ENCODE data around the gene KIF21A.

KIF21A gene

DNA sequence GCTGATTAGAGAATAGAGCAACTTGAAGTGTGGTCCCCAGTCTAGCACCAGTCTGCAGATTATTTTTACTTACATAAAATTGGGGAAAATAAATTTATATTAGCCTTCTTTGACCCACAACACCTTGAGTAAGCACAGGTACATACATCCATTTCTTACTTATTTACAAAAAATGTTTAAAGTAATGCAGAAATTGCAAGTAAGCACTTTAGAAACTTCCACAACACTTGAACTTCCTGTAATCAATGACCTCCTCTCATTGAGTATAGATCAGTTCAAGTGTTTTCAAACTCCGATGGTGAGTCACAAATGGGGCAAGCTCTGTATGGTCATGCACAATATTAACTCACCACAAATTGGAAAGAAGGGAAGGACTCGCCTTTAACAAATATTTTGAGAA is 83.3 kb downstream of the KIF21A start:
- no peak for FAIRE-seq
- no peak for TF ChIP-seq POLR2A (IDR thresholded peaks at IDR 0.05; ENCODE audit: low read depth, low read length)
- no peak for TF ChIP-seq SPI1 (IDR thresholded peaks at IDR 0.05; ENCODE audit: low read depth, low read length)
- no peak for TF ChIP-seq TAF1 (IDR thresholded peaks at IDR 0.05; ENCODE audit: low read depth, low read length)
- TF ChIP-seq POU2F2 (IDR thresholded peaks at IDR 0.05; ENCODE audit: low read depth, low read length): no peak
- no peak for TF ChIP-seq POLR2AphosphoS5 (IDR thresholded peaks at IDR 0.05; ENCODE audit: low read depth, low read length)
- no peak for TF ChIP-seq PAX5 (IDR thresholded peaks at IDR 0.05; ENCODE audit: insufficient read depth, low read length, severe bottlenecking)
- DNase-seq (ENCODE audit: insufficient read length, low spot score): no peak

DNA sequence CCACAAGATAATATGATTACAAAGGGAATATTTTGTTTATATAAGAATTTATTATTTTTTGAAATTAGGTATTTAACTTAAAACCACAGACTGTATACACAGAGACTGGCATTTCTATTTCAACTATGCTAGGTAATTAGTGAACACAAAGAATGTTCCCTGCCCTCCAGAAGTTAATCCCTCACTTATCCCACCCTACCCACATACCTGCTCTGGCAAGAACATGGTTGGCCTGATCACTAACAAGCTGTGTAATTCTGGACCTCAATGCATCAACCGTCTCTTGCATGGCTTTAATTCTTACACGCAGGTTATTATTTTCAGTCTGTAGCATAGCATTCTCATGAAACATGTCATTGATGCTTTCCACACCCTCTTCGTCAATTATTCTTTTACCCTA is 85.9 kb downstream of the KIF21A start:
- TF ChIP-seq TAF1 (IDR thresholded peaks at IDR 0.05; ENCODE audit: low read depth, low read length): no peak
- no peak for TF ChIP-seq POLR2AphosphoS5 (IDR thresholded peaks at IDR 0.05; ENCODE audit: low read depth, low read length)
- no peak for TF ChIP-seq POU2F2 (IDR thresholded peaks at IDR 0.05; ENCODE audit: low read depth, low read length)
- TF ChIP-seq PAX5 (IDR thresholded peaks at IDR 0.05; ENCODE audit: insufficient read depth, low read length, severe bottlenecking): no peak
- no peak for TF ChIP-seq SPI1 (IDR thresholded peaks at IDR 0.05; ENCODE audit: low read depth, low read length)
- FAIRE-seq (no peak), DNase-seq (ENCODE audit: insufficient read length, low spot score) (no peak)

DNA sequence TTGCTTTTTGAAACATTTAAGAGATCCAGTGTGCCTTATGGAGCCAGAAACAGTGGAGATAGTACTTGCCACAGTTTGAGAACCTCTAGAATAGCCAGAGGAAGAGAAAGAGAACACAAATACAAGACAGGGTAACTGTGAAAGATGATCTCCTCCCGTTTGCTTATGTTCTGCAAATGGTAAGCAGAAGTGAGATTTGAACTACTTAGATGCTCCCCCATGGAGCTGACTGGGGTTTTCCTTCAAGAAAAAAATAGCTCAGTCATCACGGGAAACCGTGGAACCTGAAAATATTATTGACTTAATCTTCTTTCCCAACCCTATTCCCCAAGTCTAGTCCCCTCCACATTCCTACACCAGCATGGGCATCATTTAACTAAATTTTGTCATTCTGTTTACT is 87.1 kb downstream of the KIF21A start:
- DNase-seq (ENCODE audit: insufficient read length, low spot score): no peak
- FAIRE-seq: no peak
- TF ChIP-seq PAX5 (IDR thresholded peaks at IDR 0.05; ENCODE audit: insufficient read depth, low read length, severe bottlenecking) (no peak), SPI1 (IDR thresholded peaks at IDR 0.05; ENCODE audit: low read depth, low read length) (peak; percentile 83)

DNA sequence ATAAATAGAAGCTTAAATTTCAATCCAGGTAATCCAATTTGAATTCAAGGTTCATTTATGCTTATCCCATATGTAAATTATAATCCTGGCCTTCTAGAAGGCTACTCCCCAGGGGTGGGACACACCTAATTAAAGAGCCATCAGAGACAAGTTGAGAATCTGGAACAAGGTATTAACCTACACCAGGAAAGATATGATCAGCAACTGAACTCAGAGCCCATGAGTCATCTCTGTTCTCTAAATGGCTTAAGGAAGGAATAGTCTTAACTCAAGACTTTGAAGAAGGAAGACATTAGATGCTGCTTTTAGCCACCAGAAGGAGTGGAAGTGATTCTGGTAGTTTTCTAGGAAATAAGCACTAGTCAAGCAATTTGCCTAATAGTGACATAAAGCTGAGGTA is 88.0 kb downstream of the KIF21A start:
- TF ChIP-seq PAX5 (IDR thresholded peaks at IDR 0.05; ENCODE audit: insufficient read depth, low read length, severe bottlenecking) (no peak), POLR2AphosphoS5 (IDR thresholded peaks at IDR 0.05; ENCODE audit: low read depth, low read length) (no peak), SPI1 (IDR thresholded peaks at IDR 0.05; ENCODE audit: low read depth, low read length) (no peak), POU2F2 (IDR thresholded peaks at IDR 0.05; ENCODE audit: low read depth, low read length) (no peak), TAF1 (IDR thresholded peaks at IDR 0.05; ENCODE audit: low read depth, low read length) (no peak), POLR2A (IDR thresholded peaks at IDR 0.05; ENCODE audit: low read depth, low read length) (no peak)
- FAIRE-seq: peak; percentile 13
- no peak for DNase-seq (ENCODE audit: insufficient read length, low spot score)

DNA sequence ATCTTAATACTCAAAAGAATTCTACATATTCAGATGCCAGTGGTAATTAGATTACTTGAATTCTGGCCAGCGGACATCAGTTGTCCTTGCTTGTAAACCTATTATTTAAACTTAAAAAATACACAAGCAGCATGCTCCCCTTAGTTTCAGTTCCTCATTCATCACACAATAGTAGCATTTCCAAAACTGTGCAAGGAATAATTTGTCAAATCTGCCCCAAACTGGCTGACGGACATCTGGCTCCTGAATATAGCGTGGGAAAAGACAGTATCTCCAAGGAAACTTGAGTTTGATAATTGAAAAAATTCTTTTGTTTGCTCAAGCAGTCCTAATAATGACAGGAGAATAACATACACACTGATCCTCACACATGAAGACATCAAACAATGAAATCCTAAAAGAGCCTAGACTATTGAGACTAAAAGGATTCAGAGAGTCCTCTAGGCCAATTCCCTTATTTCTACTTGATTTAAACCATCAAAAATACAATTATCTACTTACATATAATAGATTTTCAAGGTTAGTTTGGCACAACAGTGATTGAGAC is 90.4 kb downstream of the KIF21A start:
- FAIRE-seq (no peak), DNase-seq (ENCODE audit: insufficient read length, low spot score) (no peak)
- TF ChIP-seq POLR2A (IDR thresholded peaks at IDR 0.05; ENCODE audit: low read depth, low read length): no peak
- TF ChIP-seq SPI1 (IDR thresholded peaks at IDR 0.05; ENCODE audit: low read depth, low read length): peak; percentile 98

DNA sequence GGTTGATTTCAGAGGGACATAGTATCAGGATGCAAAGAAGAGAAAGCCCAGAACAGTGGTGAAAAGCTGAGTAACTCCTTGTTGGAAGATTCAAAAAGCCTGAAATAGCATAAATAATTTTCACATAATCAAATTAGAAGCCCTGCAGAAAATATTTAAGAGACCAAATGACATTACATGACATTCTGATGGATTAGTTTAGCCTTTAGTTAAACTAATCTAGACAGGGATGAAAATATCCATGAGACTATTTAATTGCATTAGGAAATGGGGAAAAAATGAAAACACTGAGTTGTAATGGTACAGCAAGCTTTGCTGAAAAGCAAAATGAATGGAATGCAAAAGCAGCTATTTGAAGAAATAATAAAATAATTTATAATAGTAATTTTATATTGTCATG is 91.8 kb downstream of the KIF21A start:
- FAIRE-seq (no peak), DNase-seq (ENCODE audit: insufficient read length, low spot score) (no peak)
- TF ChIP-seq TAF1 (IDR thresholded peaks at IDR 0.05; ENCODE audit: low read depth, low read length) (no peak), PAX5 (IDR thresholded peaks at IDR 0.05; ENCODE audit: insufficient read depth, low read length, severe bottlenecking) (no peak), POLR2AphosphoS5 (IDR thresholded peaks at IDR 0.05; ENCODE audit: low read depth, low read length) (no peak), SPI1 (IDR thresholded peaks at IDR 0.05; ENCODE audit: low read depth, low read length) (no peak), POU2F2 (IDR thresholded peaks at IDR 0.05; ENCODE audit: low read depth, low read length) (no peak), POLR2A (IDR thresholded peaks at IDR 0.05; ENCODE audit: low read depth, low read length) (no peak)

DNA sequence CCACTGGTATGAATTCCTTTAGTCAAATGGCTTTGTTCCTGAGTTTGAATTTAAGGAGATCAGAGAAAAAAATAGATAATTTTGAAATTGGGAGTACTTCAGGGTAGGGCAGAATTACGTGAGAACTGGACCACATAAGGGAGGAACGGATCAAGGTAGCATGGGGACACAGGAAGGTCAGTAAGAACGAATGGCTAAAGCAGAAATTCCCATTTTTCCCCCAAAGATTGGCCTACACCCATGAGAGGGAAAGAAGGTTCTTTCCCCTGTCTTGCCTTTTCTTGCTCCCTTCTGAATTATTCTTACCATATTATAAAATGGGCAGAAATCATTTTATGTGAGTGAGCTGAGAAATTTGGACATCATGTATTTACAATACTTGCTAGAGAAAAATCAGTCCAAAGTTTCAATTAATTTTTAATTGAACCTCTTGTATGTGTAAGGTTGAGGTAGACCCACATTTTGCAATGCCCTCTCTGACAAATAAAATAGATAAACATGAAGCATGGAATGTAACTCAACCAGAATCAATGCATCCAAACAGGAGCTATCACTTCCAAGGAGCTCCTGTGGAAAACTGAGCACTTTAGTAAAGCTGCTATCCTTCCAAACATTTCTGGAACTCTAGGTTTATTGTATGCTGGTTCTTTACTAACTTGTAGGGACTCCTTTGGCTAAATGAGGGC is 93.8 kb downstream of the KIF21A start:
- TF ChIP-seq POU2F2 (IDR thresholded peaks at IDR 0.05; ENCODE audit: low read depth, low read length): no peak
- TF ChIP-seq SPI1 (IDR thresholded peaks at IDR 0.05; ENCODE audit: low read depth, low read length): no peak
- no peak for TF ChIP-seq POLR2A (IDR thresholded peaks at IDR 0.05; ENCODE audit: low read depth, low read length)
- TF ChIP-seq PAX5 (IDR thresholded peaks at IDR 0.05; ENCODE audit: insufficient read depth, low read length, severe bottlenecking): no peak
- TF ChIP-seq POLR2AphosphoS5 (IDR thresholded peaks at IDR 0.05; ENCODE audit: low read depth, low read length): no peak
- no peak for TF ChIP-seq TAF1 (IDR thresholded peaks at IDR 0.05; ENCODE audit: low read depth, low read length)
- no peak for DNase-seq (ENCODE audit: insufficient read length, low spot score)
- FAIRE-seq: no peak

DNA sequence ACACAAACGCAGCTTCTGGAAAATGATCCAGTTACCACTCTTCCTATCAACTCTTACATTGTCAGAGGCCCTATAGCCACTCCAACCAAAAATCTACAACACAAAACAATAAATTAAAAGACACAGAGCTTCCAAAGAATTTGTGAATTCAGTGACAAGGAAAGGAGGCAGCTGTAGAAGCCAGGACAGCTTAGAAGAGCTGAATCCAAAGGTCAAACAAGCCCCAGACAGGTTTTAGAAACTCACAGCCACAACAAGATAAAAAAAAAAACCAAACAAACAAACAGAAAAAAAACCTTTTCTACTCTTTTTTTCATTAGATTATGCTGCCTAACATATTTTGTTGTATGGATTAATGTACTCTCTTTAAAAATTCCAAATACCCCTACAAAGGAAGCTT is 94.4 kb downstream of the KIF21A start:
- TF ChIP-seq POLR2A (IDR thresholded peaks at IDR 0.05; ENCODE audit: low read depth, low read length) (no peak), POLR2AphosphoS5 (IDR thresholded peaks at IDR 0.05; ENCODE audit: low read depth, low read length) (no peak), TAF1 (IDR thresholded peaks at IDR 0.05; ENCODE audit: low read depth, low read length) (no peak), PAX5 (IDR thresholded peaks at IDR 0.05; ENCODE audit: insufficient read depth, low read length, severe bottlenecking) (no peak), SPI1 (IDR thresholded peaks at IDR 0.05; ENCODE audit: low read depth, low read length) (no peak), POU2F2 (IDR thresholded peaks at IDR 0.05; ENCODE audit: low read depth, low read length) (no peak)
- FAIRE-seq (no peak), DNase-seq (ENCODE audit: insufficient read length, low spot score) (no peak)

DNA sequence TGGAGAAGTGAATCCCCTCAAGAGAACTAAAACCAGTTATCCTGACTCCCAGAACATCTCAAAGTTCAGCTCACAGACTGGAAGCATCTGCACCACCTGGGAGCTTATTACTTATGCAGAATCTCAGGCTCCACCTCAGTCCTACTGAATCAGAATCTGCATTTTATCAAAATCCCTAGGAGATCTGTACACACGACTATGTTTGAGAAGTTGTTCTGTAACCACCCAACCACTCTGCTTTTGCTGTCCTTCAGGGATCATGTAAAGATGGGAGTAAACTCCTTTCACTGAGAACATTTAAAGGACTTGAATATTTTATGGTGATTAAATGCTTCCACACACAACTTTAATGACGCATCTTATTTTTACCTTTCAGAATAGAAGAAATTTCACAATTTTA is 98.0 kb downstream of the KIF21A start:
- DNase-seq (ENCODE audit: insufficient read length, low spot score): no peak
- FAIRE-seq: no peak
- TF ChIP-seq POU2F2 (IDR thresholded peaks at IDR 0.05; ENCODE audit: low read depth, low read length) (no peak), TAF1 (IDR thresholded peaks at IDR 0.05; ENCODE audit: low read depth, low read length) (no peak), SPI1 (IDR thresholded peaks at IDR 0.05; ENCODE audit: low read depth, low read length) (no peak), POLR2A (IDR thresholded peaks at IDR 0.05; ENCODE audit: low read depth, low read length) (no peak), POLR2AphosphoS5 (IDR thresholded peaks at IDR 0.05; ENCODE audit: low read depth, low read length) (no peak), PAX5 (IDR thresholded peaks at IDR 0.05; ENCODE audit: insufficient read depth, low read length, severe bottlenecking) (no peak)

DNA sequence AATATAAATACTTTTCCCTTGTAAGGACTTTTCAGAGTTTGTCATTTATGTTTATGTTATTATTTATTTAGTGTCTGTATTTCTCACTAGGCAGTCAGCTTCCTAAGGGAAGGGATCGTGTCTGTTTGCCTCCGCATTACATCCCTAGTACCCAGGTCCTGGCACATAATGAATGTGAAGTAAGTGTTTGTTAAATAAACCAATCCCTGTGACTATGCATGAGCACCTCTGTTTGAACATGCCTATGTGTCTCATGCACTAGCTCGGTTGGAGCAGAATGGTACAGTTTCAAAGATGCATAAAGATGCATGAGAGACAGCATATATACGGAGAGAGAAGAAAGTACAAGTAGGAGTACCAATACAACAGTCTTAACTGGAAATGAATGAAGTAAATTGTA is 99.3 kb downstream of the KIF21A start:
- DNase-seq (ENCODE audit: insufficient read length, low spot score) (no peak), FAIRE-seq (no peak)

More for the DNA sequence above, 99.3 kb downstream of the KIF21A start:
- TF ChIP-seq POLR2AphosphoS5 (IDR thresholded peaks at IDR 0.05; ENCODE audit: low read depth, low read length) (no peak), PAX5 (IDR thresholded peaks at IDR 0.05; ENCODE audit: insufficient read depth, low read length, severe bottlenecking) (no peak), TAF1 (IDR thresholded peaks at IDR 0.05; ENCODE audit: low read depth, low read length) (no peak), POU2F2 (IDR thresholded peaks at IDR 0.05; ENCODE audit: low read depth, low read length) (no peak), SPI1 (IDR thresholded peaks at IDR 0.05; ENCODE audit: low read depth, low read length) (no peak), POLR2A (IDR thresholded peaks at IDR 0.05; ENCODE audit: low read depth, low read length) (no peak)

All from GM12891 (cell line).